HG03469 (cell line): ENCODE data around the gene FOXN1.

ENCODE experiments used
- ATAC-seq: cut with Tn5 transposase; IDR thresholded peaks from one replicate; pipeline ENCODE4 v1.9.1; 2021; ENCODE audit warnings: mild to moderate bottlenecking, moderate library complexity, moderate number of reproducible peaks; ENCODE audit not compliant: unreplicated experiment

Gene FOXN1

GRCh38 chr17:28476076-28476865 is 29.9 kb upstream of the FOXN1 start:
- ATAC-seq = no peak

DNA sequence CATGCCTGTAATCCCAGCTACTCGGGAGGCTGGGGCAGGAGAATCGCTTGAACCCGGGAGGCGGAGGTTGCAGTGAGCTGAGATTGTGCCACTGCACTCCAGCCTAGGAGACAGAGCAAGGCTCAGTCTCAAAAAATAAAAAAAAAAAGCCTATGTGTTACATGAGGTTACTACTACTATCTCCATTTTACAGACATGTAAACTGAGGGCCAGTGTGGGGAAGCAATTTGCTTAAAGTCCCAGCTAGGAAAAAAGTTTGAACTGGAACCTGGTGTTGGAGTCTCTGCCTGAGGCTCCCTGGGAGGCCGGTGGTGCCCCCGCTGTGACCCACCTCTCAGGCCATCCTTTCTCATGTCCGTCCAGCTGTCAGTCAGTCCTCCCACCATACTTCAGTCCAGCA is 28.2 kb upstream of the FOXN1 start:
- no peak for ATAC-seq

- no peak for ATAC-seq
Measured at GRCh38 chr17:28478712-28479615, 27.2 kb upstream of the FOXN1 start.

DNA sequence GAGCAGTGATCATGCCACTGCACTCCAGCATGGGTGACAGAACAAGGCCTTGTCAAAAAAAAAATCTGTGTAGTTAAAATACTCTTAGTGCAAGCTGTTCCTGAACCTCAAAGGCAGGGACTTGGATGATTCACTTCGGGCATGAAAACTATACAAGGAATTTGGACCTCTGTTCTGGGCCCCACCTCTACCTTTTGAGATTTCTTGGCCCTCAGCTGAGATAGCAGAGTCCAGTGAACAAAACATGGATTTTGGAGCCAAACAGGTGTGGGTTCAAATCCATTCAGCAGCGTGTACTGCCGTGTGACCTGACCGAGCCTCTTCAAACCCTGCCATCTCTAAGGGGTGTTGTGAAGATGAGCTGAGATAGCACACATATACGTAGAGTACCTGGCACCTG is 25.9 kb upstream of the FOXN1 start:
- ATAC-seq = no peak

GRCh38 chr17:28480799-28481571 is 25.2 kb upstream of the FOXN1 start:
- no peak for ATAC-seq

- no peak for ATAC-seq
Measured at GRCh38 chr17:28482551-28483199, 23.5 kb upstream of the FOXN1 start.

- ATAC-seq = peak; percentile 63
Measured at GRCh38 chr17:28484296-28484695, 21.9 kb upstream of the FOXN1 start.

- ATAC-seq = no peak
Measured at GRCh38 chr17:28485049-28485448, 21.1 kb upstream of the FOXN1 start.

- ATAC-seq = no peak
Measured at GRCh38 chr17:28487881-28488532, 18.1 kb upstream of the FOXN1 start.

- no peak for ATAC-seq
Measured at GRCh38 chr17:28488533-28489276, 17.4 kb upstream of the FOXN1 start.

DNA sequence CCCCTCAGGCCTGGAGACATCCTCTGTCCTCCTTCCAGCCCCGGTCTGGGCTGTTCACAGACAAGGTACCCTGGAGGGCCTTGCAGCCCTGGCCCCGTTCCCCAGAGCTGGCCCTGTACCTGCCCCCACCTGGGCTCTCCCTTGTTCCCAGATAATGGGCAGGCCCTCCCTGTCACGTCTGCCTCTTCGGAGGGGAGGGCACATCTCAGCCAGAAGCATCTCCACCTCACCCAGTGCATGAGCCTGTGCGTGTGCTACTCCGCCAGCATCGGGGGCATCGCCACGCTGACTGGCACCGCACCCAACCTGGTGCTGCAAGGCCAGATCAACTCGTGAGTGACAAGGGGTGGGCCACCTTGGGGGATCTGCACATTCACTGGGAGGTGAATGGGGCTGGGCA is 14.9 kb upstream of the FOXN1 start:
- no peak for ATAC-seq

GRCh38 chr17:28491860-28492259 is 14.3 kb upstream of the FOXN1 start:
- ATAC-seq = no peak

GRCh38 chr17:28492352-28493310 is 13.5 kb upstream of the FOXN1 start:
- ATAC-seq = no peak

DNA sequence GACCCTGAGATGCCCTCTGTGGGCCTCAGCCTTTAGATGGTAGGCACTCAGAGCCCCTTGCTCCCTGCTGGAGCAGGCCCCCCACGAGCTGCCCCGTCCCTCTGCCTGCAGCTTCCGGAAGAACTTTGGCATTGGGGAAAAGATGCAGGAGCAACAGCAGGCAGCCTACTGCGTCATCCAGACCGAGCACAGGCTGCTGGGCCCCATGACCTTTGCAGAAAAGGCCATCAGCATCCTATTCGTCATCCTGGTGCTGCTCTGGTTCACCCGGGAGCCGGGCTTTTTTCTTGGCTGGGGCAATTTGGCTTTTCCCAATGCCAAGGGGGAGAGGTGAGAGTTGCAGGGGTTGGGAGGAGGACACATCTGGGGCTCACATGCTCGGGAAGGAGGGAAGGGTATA is 12.7 kb upstream of the FOXN1 start:
- no peak for ATAC-seq

GRCh38 chr17:28494445-28495188 is 11.5 kb upstream of the FOXN1 start:
- no peak for ATAC-seq

GRCh38 chr17:28495635-28496034 is 10.5 kb upstream of the FOXN1 start:
- no peak for ATAC-seq

- no peak for ATAC-seq
Measured at GRCh38 chr17:28497931-28498330, 8.2 kb upstream of the FOXN1 start.
